Breast epithelium (tissue), 4 donors: Measurements from ENCODE around the gene C19orf73. TPM values are rescaled to one million over a fixed set of nuclear protein-coding genes. Genes with fewer than 3 reads are reported as not detected.

Source experiments
- DNase-seq, 2 donors: peaks; one replicate each; pipeline ENCODE4 v3.0.0-alpha.2; 2019; ENCODE audit warnings: low spot score in 2 of 2
- H3K27ac ChIP-seq, 2 donors: fragments of 200-600 bp; sonication (generic) in 1 of 2; one replicate each; pipeline ENCODE4 v1.5.1; 2016 to 2019; ENCODE audit warnings: mild to moderate bottlenecking in 1 of 2
- H3K27me3 ChIP-seq, 2 donors: fragments of 200-600 bp; sonication (generic) in 1 of 2; one replicate each; pipeline versions ENCODE4 v1.5.1 to v1.6.0; 2017 to 2019; ENCODE audit warnings: control low read depth in 1 of 2, mild to moderate bottlenecking in 1 of 2
- H3K36me3 ChIP-seq: fragments of 200-600 bp; one replicate; pipeline ENCODE4 v1.5.1; 2019
- H3K4me1 ChIP-seq, 2 donors: fragments of 200-600 bp; sonication (generic); one replicate each; pipeline ENCODE4 v1.5.1; 2016 to 2019; ENCODE audit warnings: control low read depth in 1 of 2
- H3K4me3 ChIP-seq, 3 donors: fragments of 200-600 bp; sonication (generic); 1 replicate in 2 of 3; 2 replicates in 1 of 3; pipeline ENCODE4 v1.5.1; 2016 to 2019; ENCODE audit warnings: mild to moderate bottlenecking in 3 of 3, moderate library complexity in 2 of 3
- H3K9me3 ChIP-seq, 2 donors: fragments of 200-600 bp; sonication (generic) in 1 of 2; one replicate each; pipeline ENCODE4 v1.5.1; 2016 to 2019; ENCODE audit warnings: control low read depth in 1 of 2
- POLR2A ChIP-seq: fragments of 450-650 bp; IDR thresholded peaks from one replicate; pipeline ENCODE4 v1.6.1; 2016; ENCODE audit warnings: antibody characterized with exemption, mild to moderate bottlenecking, moderate library complexity
- POLR2AphosphoS5 ChIP-seq, 3 donors: sonication (generic); formaldehyde crosslinking; IDR thresholded peaks; one replicate each; pipeline ENCODE4 v1.6.1; 2017; ENCODE audit warnings: antibody characterized with exemption in 3 of 3
- intact Hi-C: fragments of 100-400 bp; cut with DNase I; formaldehyde crosslinking; loops from one replicate; pipeline ENCODE4 v1.15.1; 2023; ENCODE audit warnings: low total_unique reads
- total RNA-seq, 3 donors: library from RNA; depleted of rRNA; stranded (reverse); fragments of >200 nt; gene quantifications; one replicate each; pipeline ENCODE4 v1.1.0, GENCODE V29; 2016
- TF ChIP-seq, protein P1 (sequence below), 3 donors: fragments of 450-650 bp; IDR thresholded peaks; one replicate each; pipeline ENCODE4 v1.5.1; 2016 to 2017; ENCODE audit warnings: antibody characterized with exemption in 3 of 3, mild to moderate bottlenecking in 3 of 3, moderate library complexity in 3 of 3

The C19orf73 gene
- total RNA-seq, 3 donors from 2014 or later: 3.8 to 5.7 (median 4.6) TPM

DNA sequence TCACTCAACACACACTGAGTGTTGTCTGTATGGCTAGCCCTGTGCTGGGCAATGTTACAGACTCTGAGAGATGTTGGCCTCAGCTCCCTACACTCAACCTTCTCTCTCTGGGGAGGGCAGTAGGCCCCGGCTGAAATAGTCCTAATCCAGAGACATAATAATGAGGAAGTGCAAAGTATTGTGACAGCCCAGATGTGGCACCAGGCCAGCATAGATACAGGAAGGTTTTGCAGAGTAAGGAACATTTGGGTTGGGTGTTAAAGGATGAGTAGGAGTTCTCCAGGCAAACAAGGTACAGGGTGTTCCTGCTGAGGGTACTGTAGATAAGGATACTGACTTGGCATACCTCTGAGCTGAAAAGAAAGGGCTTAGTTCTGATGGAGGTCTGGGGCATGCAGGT is 2.4 kb downstream of the C19orf73 start:
- intact Hi-C loops: loop anchor here (5.0 kb wide), 1 partner anchor 1419 kb away; no protein-coding TSS in a partner anchor
- no peaks in the 10 kb centered on the region for H3K36me3 ChIP-seq
- DNase-seq: no peak
- H3K27me3 ChIP-seq: no peaks in the 10 kb centered on the region
- H3K9me3 ChIP-seq: no peaks in the 10 kb centered on the region
- H3K4me1 ChIP-seq: peaks cover 0 to 15% of the 10 kb centered on the region in 2 donors
- H3K4me3 ChIP-seq: no peak overlapping the region
- no peak overlapping the region for H3K27ac ChIP-seq
- TF ChIP-seq POLR2A (no peak), POLR2AphosphoS5 (IDR thresholded peaks at IDR 0.05) (no peak)
- TF ChIP-seq, protein P1, sequence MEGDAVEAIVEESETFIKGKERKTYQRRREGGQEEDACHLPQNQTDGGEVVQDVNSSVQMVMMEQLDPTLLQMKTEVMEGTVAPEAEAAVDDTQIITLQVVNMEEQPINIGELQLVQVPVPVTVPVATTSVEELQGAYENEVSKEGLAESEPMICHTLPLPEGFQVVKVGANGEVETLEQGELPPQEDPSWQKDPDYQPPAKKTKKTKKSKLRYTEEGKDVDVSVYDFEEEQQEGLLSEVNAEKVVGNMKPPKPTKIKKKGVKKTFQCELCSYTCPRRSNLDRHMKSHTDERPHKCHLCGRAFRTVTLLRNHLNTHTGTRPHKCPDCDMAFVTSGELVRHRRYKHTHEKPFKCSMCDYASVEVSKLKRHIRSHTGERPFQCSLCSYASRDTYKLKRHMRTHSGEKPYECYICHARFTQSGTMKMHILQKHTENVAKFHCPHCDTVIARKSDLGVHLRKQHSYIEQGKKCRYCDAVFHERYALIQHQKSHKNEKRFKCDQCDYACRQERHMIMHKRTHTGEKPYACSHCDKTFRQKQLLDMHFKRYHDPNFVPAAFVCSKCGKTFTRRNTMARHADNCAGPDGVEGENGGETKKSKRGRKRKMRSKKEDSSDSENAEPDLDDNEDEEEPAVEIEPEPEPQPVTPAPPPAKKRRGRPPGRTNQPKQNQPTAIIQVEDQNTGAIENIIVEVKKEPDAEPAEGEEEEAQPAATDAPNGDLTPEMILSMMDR (IDR thresholded peaks at IDR 0.05): no peak

DNA sequence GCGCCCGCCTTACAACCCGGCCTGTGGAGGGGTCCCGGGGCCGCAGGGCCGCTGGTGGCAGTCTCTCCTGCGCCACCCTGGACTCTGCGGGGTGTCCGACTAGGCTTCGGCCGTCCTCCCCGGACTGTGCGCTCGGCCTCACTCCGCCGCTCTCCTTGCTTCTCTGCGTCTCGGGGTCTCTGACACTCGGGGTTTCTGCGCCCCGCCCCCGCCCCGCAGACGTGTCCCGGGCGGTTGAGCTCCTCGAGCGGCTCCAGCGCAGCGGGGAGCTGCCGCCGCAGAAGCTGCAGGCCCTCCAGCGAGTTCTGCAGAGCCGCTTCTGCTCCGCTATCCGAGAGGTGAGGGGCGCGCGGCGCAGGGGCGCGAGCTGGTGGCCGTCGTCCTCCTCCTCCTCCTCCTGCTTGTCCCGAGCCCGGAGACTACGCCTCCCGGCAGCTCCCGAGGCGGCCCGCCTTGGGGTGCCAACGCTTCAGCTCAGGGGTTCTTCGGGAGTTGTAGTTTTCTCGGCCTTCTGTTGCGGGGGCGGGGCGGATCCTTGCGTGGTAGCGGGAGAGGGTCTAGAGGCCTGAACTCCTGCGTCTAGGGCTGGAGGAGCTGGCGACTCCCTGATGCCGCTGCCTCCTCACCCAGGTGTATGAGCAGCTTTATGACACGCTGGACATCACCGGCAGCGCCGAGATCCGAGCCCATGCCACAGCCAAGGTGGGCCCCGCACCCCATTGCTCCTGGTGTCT is 4.1 kb downstream of the C19orf73 start:
- H3K36me3 ChIP-seq: no peaks in the 10 kb centered on the region
- intact Hi-C loops: loop anchor here (5.0 kb wide), 1 partner anchor 1417 kb away; no protein-coding TSS in a partner anchor
- H3K4me3 ChIP-seq: peak overlapping the region; percentile 75 to 95 (median 91)
- DNase-seq: no peak
- H3K9me3 ChIP-seq: no peaks in the 10 kb centered on the region
- peaks cover 0 to 11% of the 10 kb centered on the region in 2 donors for H3K4me1 ChIP-seq
- H3K27me3 ChIP-seq: no peaks in the 10 kb centered on the region
- H3K27ac ChIP-seq: peak overlapping the region; percentile 69 to 78
- no peak for TF ChIP-seq POLR2AphosphoS5 (IDR thresholded peaks at IDR 0.05)
- TF ChIP-seq, protein P1 (IDR thresholded peaks at IDR 0.05): no peak
- no peak for TF ChIP-seq POLR2A

DNA sequence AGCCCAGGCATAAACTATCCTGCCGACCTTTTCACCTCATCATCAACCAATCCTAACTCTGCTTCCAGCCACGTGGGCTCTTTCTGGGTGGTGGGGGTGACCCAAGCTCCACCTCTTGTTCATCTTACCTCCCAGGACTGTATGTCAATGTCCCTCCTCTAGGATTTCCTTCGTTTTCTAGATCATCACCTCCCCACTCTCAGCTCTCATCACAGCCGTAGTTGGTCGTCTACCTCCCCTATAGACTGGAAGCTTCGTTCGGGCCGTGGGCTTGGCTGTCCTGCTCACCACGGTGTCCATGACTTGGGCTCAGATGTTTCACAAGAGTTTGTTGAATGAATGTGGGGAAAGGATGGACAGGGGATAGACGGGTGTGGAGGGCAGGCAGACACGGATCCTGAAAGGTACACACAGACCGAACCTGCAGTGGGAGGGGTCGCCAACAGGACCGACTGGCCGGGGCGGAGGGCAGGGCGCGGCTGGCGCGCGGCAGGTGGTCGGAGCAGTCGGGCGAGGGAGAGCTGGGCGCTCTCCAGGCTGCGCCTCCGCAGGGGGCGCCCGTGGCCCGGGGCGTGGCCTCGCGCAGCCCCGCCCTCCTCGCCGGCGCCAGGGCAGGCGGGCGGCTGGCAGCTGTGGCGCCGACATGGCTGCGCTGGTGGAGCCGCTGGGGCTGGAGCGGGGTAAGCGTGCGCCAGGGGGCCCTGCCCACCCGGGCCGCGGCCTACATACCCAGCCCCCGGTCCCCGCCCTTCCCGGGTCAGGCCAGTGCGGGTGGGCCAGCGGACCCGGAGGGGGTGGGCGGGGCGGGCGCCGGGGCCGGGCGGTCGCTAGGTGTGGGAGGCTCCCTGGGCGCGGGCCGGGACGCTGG is 4.9 kb downstream of the C19orf73 start, which contains the start of gene LIN7B:
TSS of gene LIN7B (plus strand) at position 609 of the 868 bp plus-strand sequence. CDS start at position 644, 35 bp downstream.
- H3K27ac ChIP-seq: peak within 1 kb of the TSS; percentile 69 to 78
- intact Hi-C loops: no loop called here
- peaks cover 0 to 11% of the 10 kb centered on the region in 2 donors for H3K4me1 ChIP-seq
- TF ChIP-seq, protein P1 (IDR thresholded peaks at IDR 0.05): peak in 1 of 3 donors; percentile 32
- TF ChIP-seq POLR2A (no peak), POLR2AphosphoS5 (IDR thresholded peaks at IDR 0.05) (no peak)
- no peaks in the 10 kb centered on the region for H3K9me3 ChIP-seq
- H3K4me3 ChIP-seq: peak within 1 kb of the TSS; percentile 75 to 95 (median 91)
- H3K36me3 ChIP-seq: no peaks in the 10 kb centered on the region
- no peaks in the 10 kb centered on the region for H3K27me3 ChIP-seq
- DNase-seq: no peak

DNA sequence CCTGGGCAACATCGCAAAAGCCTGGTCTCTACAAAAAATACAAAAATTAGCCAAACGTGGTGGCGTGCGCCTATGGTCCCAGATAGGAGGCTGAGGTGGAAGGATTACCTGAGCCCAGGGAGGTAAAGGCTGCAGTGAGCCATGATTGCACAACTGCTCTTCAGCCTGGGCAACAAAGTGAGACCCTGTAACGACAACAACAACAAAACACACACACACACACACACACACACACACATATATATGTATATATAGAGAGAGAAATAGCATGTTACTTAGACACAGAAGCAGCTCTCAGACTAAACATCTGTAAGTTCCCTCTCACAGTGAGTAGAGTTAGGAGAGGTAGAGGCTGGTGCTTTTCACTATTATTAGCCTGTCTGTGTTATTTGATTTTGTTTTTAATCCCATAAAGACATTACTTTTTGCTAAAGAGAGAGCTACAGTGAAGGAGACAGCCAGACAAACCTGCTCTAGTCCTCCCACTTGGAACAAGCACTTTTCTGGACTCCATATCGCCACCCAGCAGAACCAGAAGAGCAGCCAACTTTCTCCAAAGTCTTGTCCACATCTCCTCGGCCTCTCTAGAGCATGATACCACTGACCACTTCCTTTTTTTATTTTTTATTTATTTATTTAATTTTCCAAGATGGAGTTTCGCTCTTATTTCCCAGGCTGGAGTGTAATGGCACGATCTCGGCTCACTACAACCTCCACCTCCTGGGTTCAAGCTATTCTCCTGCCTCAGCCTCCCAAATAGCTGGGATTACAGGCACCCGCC is 7.5 kb downstream of the C19orf73 start:
- Histone ChIP-seq H3K27me3 (no peaks in the 10 kb centered on the region), H3K36me3 (no peaks in the 10 kb centered on the region), H3K27ac (no peak overlapping the region), H3K4me3 (no peak overlapping the region), H3K4me1 (peaks cover 0 to 3% of the 10 kb centered on the region in 2 donors), H3K9me3 (no peaks in the 10 kb centered on the region)
- TF ChIP-seq, protein P1 (IDR thresholded peaks at IDR 0.05): no peak
- TF ChIP-seq POLR2AphosphoS5 (IDR thresholded peaks at IDR 0.05) (no peak), POLR2A (no peak)
- DNase-seq: no peak
- intact Hi-C loops: no loop called here
